Stimulated activated naive CD8-positive, alpha-beta T cell treated with anti-CD3 and anti-CD28 coated beads, Interleukin-15, amount 100 ng/mL, for 72 hours (primary cell): ENCODE results near the gene SNRNP25.
"Not testable (repeated sequence)": the region's sequence is repeated elsewhere in the genome, so short reads cannot be mapped to it uniquely, and the experiment has no call there.

Experiments used
- ATAC-seq: fragments of 150-1000 bp; cut with Tn5 transposase; 2 replicates; pipeline ENCODE4 v1.10.0; 2021; ENCODE audit warnings: mild to moderate bottlenecking, moderate library complexity
- DNase-seq, 2 donors: peaks; one replicate each; pipeline ENCODE4 v3.0.0; 2021 to 2022
- H3K27ac Mint-ChIP-seq, 2 donors: one replicate each; pipeline ENCODE4 v1.8.0; 2022; ENCODE audit warnings: mild to moderate bottlenecking in 2 of 2, mixed read lengths in 2 of 2, moderate library complexity in 2 of 2
- H3K27me3 Mint-ChIP-seq: one replicate; pipeline ENCODE4 v1.8.0; 2022; ENCODE audit warnings: mixed read lengths
- H3K4me1 Mint-ChIP-seq: one replicate; pipeline ENCODE4 v1.8.0; 2022; ENCODE audit warnings: mild to moderate bottlenecking, mixed read lengths
- H3K4me3 Mint-ChIP-seq, 2 donors: one replicate each; pipeline ENCODE4 v1.8.0; 2022; ENCODE audit warnings: mild to moderate bottlenecking in 2 of 2, mixed read lengths in 2 of 2, moderate library complexity in 1 of 2
- H3K9me3 Mint-ChIP-seq, 2 donors: one replicate each; pipeline ENCODE4 v1.8.0; 2022; ENCODE audit warnings: mixed read lengths in 2 of 2

SNRNP25 gene

GRCh38 chr16:36336-36984 is 17.2 kb upstream of the SNRNP25 start:
- Mint-ChIP-seq H3K9me3 (no peaks in the 10 kb centered on the region), H3K4me3 (no peak overlapping the region), H3K4me1 (peaks cover 46% of the 10 kb centered on the region), H3K27me3 (no peaks in the 10 kb centered on the region), H3K27ac (no peak overlapping the region)
- ATAC-seq (no peak), DNase-seq (no peak)

GRCh38 chr16:37511-37910 is 16.1 kb upstream of the SNRNP25 start:
- ATAC-seq (no peak), DNase-seq (no peak)

GRCh38 chr16:38206-38605 is 15.4 kb upstream of the SNRNP25 start:
- ATAC-seq, H3K27ac Mint-ChIP-seq, DNase-seq, H3K9me3 Mint-ChIP-seq, H3K4me3 Mint-ChIP-seq, H3K27me3 Mint-ChIP-seq: not testable (repeated sequence)
- peaks cover 63% of the 10 kb centered on the region for H3K4me1 Mint-ChIP-seq

More at GRCh38 chr16:37511-37910, 16.1 kb upstream of the SNRNP25 start:
- Mint-ChIP-seq H3K27ac (no peak overlapping the region), H3K4me3 (no peak overlapping the region), H3K4me1 (peaks cover 56% of the 10 kb centered on the region), H3K27me3 (no peaks in the 10 kb centered on the region), H3K9me3 (no peaks in the 10 kb centered on the region)

- Mint-ChIP-seq H3K4me3 (peak overlapping the region in 1 of 2 donors; percentile 31), H3K27me3 (no peaks in the 10 kb centered on the region), H3K9me3 (no peaks in the 10 kb centered on the region), H3K4me1 (peaks cover 66% of the 10 kb centered on the region), H3K27ac (peak overlapping the region; percentile 44 to 87)
- DNase-seq: peak; percentile 48 to 63
- ATAC-seq: peak; percentile 98
These were observed 14.4 kb upstream of the SNRNP25 start for GRCh38 chr16:38941-39892.

GRCh38 chr16:41439-42068 is 12.1 kb upstream of the SNRNP25 start:
- Mint-ChIP-seq H3K4me1 (peaks cover 50% of the 10 kb centered on the region), H3K27ac (no peak overlapping the region), H3K9me3 (no peaks in the 10 kb centered on the region), H3K27me3 (no peaks in the 10 kb centered on the region), H3K4me3 (no peak overlapping the region)
- DNase-seq (no peak), ATAC-seq (no peak)

- Mint-ChIP-seq H3K4me1 (peaks cover 50% of the 10 kb centered on the region), H3K4me3 (no peak overlapping the region), H3K27ac (no peak overlapping the region), H3K9me3 (no peaks in the 10 kb centered on the region), H3K27me3 (no peaks in the 10 kb centered on the region)
- ATAC-seq: no peak
- DNase-seq: no peak
These were observed 11.6 kb upstream of the SNRNP25 start for GRCh38 chr16:42069-42457.

- Mint-ChIP-seq H3K4me3 (no peak overlapping the region), H3K27me3 (no peaks in the 10 kb centered on the region), H3K27ac (no peak overlapping the region), H3K4me1 (peaks cover 50% of the 10 kb centered on the region), H3K9me3 (no peaks in the 10 kb centered on the region)
- DNase-seq: no peak
- ATAC-seq: no peak
These were observed 10.9 kb upstream of the SNRNP25 start for GRCh38 chr16:42691-43090.

GRCh38 chr16:43294-43693 is 10.3 kb upstream of the SNRNP25 start:
- no peak for DNase-seq
- H3K4me1 Mint-ChIP-seq: peaks cover 47% of the 10 kb centered on the region
- H3K27ac Mint-ChIP-seq: no peak overlapping the region
- no peak for ATAC-seq
- H3K27me3 Mint-ChIP-seq: no peaks in the 10 kb centered on the region
- H3K9me3 Mint-ChIP-seq: no peaks in the 10 kb centered on the region
- no peak overlapping the region for H3K4me3 Mint-ChIP-seq

GRCh38 chr16:44655-45054 is 9.0 kb upstream of the SNRNP25 start:
- Mint-ChIP-seq H3K27me3 (no peaks in the 10 kb centered on the region), H3K9me3 (no peaks in the 10 kb centered on the region), H3K4me1 (peaks cover 40% of the 10 kb centered on the region), H3K4me3 (no peak overlapping the region), H3K27ac (no peak overlapping the region)
- ATAC-seq: no peak
- DNase-seq: no peak

GRCh38 chr16:45454-45853 is 8.2 kb upstream of the SNRNP25 start:
- ATAC-seq (no peak), DNase-seq (no peak)
- no peak overlapping the region for H3K27ac Mint-ChIP-seq
- no peaks in the 10 kb centered on the region for H3K27me3 Mint-ChIP-seq
- H3K4me1 Mint-ChIP-seq: peaks cover 46% of the 10 kb centered on the region
- H3K4me3 Mint-ChIP-seq: no peak overlapping the region
- no peaks in the 10 kb centered on the region for H3K9me3 Mint-ChIP-seq

- not testable (repeated sequence) for H3K27me3 Mint-ChIP-seq, H3K27ac Mint-ChIP-seq, H3K4me3 Mint-ChIP-seq, DNase-seq, H3K9me3 Mint-ChIP-seq, ATAC-seq
- H3K4me1 Mint-ChIP-seq: peaks cover 50% of the 10 kb centered on the region
These were observed 7.1 kb upstream of the SNRNP25 start for GRCh38 chr16:46510-46909.

GRCh38 chr16:47234-47633 is 6.4 kb upstream of the SNRNP25 start:
- Mint-ChIP-seq H3K27me3 (no peaks in the 10 kb centered on the region), H3K9me3 (no peaks in the 10 kb centered on the region), H3K4me3 (no peak overlapping the region), H3K4me1 (peaks cover 50% of the 10 kb centered on the region), H3K27ac (no peak overlapping the region)
- ATAC-seq: no peak
- no peak for DNase-seq

GRCh38 chr16:50769-51591 is 2.6 kb upstream of the SNRNP25 start:
- Mint-ChIP-seq H3K27ac (peak overlapping the region in 1 of 2 donors; percentile 63), H3K9me3 (no peaks in the 10 kb centered on the region), H3K27me3 (no peaks in the 10 kb centered on the region), H3K4me1 (peaks cover 41% of the 10 kb centered on the region), H3K4me3 (peak overlapping the region; percentile 91 to 100)
- DNase-seq (no peak), ATAC-seq (no peak)

- DNase-seq (no peak), ATAC-seq (no peak)
- no peaks in the 10 kb centered on the region for H3K9me3 Mint-ChIP-seq
- H3K4me1 Mint-ChIP-seq: peaks cover 31% of the 10 kb centered on the region
- H3K27ac Mint-ChIP-seq: peak overlapping the region; percentile 35 to 68
- no peaks in the 10 kb centered on the region for H3K27me3 Mint-ChIP-seq
- H3K4me3 Mint-ChIP-seq: peak overlapping the region; percentile 91 to 100
These were observed 581 bp downstream of the SNRNP25 start for GRCh38 chr16:54237-54581.

GRCh38 chr16:55571-56136 is 2.0 kb downstream of the SNRNP25 start:
- Mint-ChIP-seq H3K4me1 (peaks cover 23% of the 10 kb centered on the region), H3K27me3 (no peaks in the 10 kb centered on the region), H3K4me3 (peak overlapping the region in 1 of 2 donors; percentile 60), H3K27ac (no peak overlapping the region), H3K9me3 (no peaks in the 10 kb centered on the region)
- DNase-seq: no peak
- no peak for ATAC-seq
